Measurements from ENCODE around the gene SMYD5. TPM values are rescaled to one million over a fixed set of nuclear protein-coding genes. Genes with fewer than 3 reads are reported as not detected.

SMYD5 gene
- total and polyA plus RNA-seq, 10 donors = 12.3 to 27.1 (median 17.8) TPM

GRCh38 chr2:73266061-73266901 is 52.2 kb downstream of the SMYD5 start:
- 82 to 94% (median 93%) methylated on average over 9 to 26 of the region's 26 CpGs for WGBS, 5 donors
- H3K9me3 ChIP-seq = no peaks in the 10 kb centered on the region
- peaks cover 0 to 61% (median 9%) of the 10 kb centered on the region in 6 donors for H3K36me3 ChIP-seq
- DNase-seq = no peak
- intact Hi-C loops (cut with DNase I; ENCODE audit: low total_unique reads) = no loop called here
- H3K27me3 ChIP-seq (replicated peaks in 1 of 7) = peaks cover 0 to 26% (median 0%) of the 10 kb centered on the region in 7 donors
- no peak overlapping the region for H3K4me3 ChIP-seq
- TF ChIP-seq CTCF (IDR thresholded peaks at IDR 0.05 in 8 of 11, conservative IDR thresholded peaks at IDR 0.05 in 3 of 11) (no peak), POLR2A (IDR thresholded peaks at IDR 0.05) (no peak), POLR2AphosphoS5 (IDR thresholded peaks at IDR 0.05) (no peak)
- H3K27ac ChIP-seq = no peak overlapping the region
- peaks cover 0 to 16% (median 7%) of the 10 kb centered on the region in 6 donors for H3K4me1 ChIP-seq

GRCh38 chr2:73267008-73267407 is 53.0 kb downstream of the SMYD5 start:
- no peak for DNase-seq
- Histone ChIP-seq H3K4me1 (peaks cover 0 to 16% (median 7%) of the 10 kb centered on the region in 6 donors), H3K27me3 (replicated peaks in 1 of 7) (peaks cover 0 to 26% (median 0%) of the 10 kb centered on the region in 7 donors), H3K9me3 (no peaks in the 10 kb centered on the region), H3K27ac (no peak overlapping the region), H3K36me3 (peaks cover 0 to 60% (median 9%) of the 10 kb centered on the region in 6 donors), H3K4me3 (no peak overlapping the region)
- no peak for TF ChIP-seq POLR2AphosphoS5 (IDR thresholded peaks at IDR 0.05)
- no peak for TF ChIP-seq POLR2A (IDR thresholded peaks at IDR 0.05)
- no peak for TF ChIP-seq CTCF (IDR thresholded peaks at IDR 0.05 in 8 of 11, conservative IDR thresholded peaks at IDR 0.05 in 3 of 11)
- 97 to 99% (median 98%) methylated on average over 4 of the region's 4 CpGs for WGBS, 5 donors
- intact Hi-C loops (cut with DNase I; ENCODE audit: low total_unique reads) = no loop called here

- Histone ChIP-seq H3K4me1 (peaks cover 0 to 16% (median 7%) of the 10 kb centered on the region in 6 donors), H3K4me3 (peak overlapping the region in 3 of 8 donors; percentile 20 to 61 (median 30)), H3K27me3 (replicated peaks in 1 of 7) (peaks cover 0 to 26% (median 0%) of the 10 kb centered on the region in 7 donors), H3K27ac (no peak overlapping the region), H3K36me3 (peaks cover 0 to 54% (median 6%) of the 10 kb centered on the region in 6 donors), H3K9me3 (no peaks in the 10 kb centered on the region)
- no peak for DNase-seq
- no peak for TF ChIP-seq POLR2A (IDR thresholded peaks at IDR 0.05)
- no peak for TF ChIP-seq CTCF (IDR thresholded peaks at IDR 0.05 in 8 of 11, conservative IDR thresholded peaks at IDR 0.05 in 3 of 11)
- TF ChIP-seq POLR2AphosphoS5 (IDR thresholded peaks at IDR 0.05) = no peak
- 61 to 96% (median 76%) methylated on average over 13 to 14 of the region's 14 CpGs for WGBS, 5 donors
- intact Hi-C loops (cut with DNase I; ENCODE audit: low total_unique reads) = no loop called here
Measured at GRCh38 chr2:73268366-73268829, 54.4 kb downstream of the SMYD5 start.
